ENCODE measurements around the gene PPP1R15B. TPM values are rescaled to one million over a fixed set of nuclear protein-coding genes. Genes with fewer than 3 reads are reported as not detected.

The PPP1R15B gene
- total RNA-seq, 1 donor from 2014 or later: 42.1 TPM

- no peak for TF ChIP-seq CTCF (IDR thresholded peaks at IDR 0.05; ENCODE audit: insufficient read depth, low read length, poor library complexity, severe bottlenecking)
- Histone ChIP-seq H3K36me3 (ENCODE audit: control insufficient read depth, insufficient read depth, low read length) (no peaks in the 10 kb centered on the region), H3K4me3 (ENCODE audit: low read depth, low read length) (peak overlapping the region; percentile 48), H3K27me3 (ENCODE audit: control insufficient read depth, insufficient read depth, low read length) (no peaks in the 10 kb centered on the region)
- no peak for DNase-seq (ENCODE audit: low read depth)
Observed at GRCh38 chr1:204376919-204377799, 34.5 kb downstream of the PPP1R15B start.

- no peaks in the 10 kb centered on the region for H3K36me3 ChIP-seq (ENCODE audit: control insufficient read depth, insufficient read depth, low read length)
- no peak for TF ChIP-seq CTCF (IDR thresholded peaks at IDR 0.05; ENCODE audit: insufficient read depth, low read length, poor library complexity, severe bottlenecking)
- no peak for DNase-seq (ENCODE audit: low read depth)
- no peaks in the 10 kb centered on the region for H3K27me3 ChIP-seq (ENCODE audit: control insufficient read depth, insufficient read depth, low read length)
- no peak overlapping the region for H3K4me3 ChIP-seq (ENCODE audit: low read depth, low read length)
Observed at GRCh38 chr1:204376465-204376864, 35.2 kb downstream of the PPP1R15B start.

DNA sequence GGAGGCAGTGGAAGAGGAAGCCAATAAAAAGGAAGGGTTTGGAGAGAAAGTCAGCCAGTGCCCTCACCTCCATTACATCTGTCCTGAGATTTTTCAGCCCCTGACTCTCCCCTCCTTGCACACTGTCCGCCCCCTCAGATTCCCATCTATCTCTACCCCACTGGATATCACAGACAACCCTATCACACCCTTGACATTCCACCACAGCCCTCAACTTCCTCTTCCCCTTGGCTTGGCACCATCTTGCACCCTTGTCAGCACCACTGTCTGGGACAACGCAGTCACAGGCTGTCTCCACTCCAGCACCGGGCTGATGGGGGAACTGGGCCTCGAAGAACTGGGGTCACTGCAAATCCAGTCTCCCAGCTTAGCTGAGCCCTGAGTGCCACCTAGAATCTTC, 37.7 kb downstream of the PPP1R15B start:
- Histone ChIP-seq H3K36me3 (ENCODE audit: control insufficient read depth, insufficient read depth, low read length) (no peaks in the 10 kb centered on the region), H3K27me3 (ENCODE audit: control insufficient read depth, insufficient read depth, low read length) (no peaks in the 10 kb centered on the region), H3K4me3 (ENCODE audit: low read depth, low read length) (no peak overlapping the region)
- no peak for DNase-seq (ENCODE audit: low read depth)
- TF ChIP-seq CTCF (IDR thresholded peaks at IDR 0.05; ENCODE audit: insufficient read depth, low read length, poor library complexity, severe bottlenecking): no peak

- H3K27me3 ChIP-seq (ENCODE audit: control insufficient read depth, insufficient read depth, low read length): no peaks in the 10 kb centered on the region
Observed at GRCh38 chr1:204370176-204370575, 41.4 kb downstream of the PPP1R15B start.

DNA sequence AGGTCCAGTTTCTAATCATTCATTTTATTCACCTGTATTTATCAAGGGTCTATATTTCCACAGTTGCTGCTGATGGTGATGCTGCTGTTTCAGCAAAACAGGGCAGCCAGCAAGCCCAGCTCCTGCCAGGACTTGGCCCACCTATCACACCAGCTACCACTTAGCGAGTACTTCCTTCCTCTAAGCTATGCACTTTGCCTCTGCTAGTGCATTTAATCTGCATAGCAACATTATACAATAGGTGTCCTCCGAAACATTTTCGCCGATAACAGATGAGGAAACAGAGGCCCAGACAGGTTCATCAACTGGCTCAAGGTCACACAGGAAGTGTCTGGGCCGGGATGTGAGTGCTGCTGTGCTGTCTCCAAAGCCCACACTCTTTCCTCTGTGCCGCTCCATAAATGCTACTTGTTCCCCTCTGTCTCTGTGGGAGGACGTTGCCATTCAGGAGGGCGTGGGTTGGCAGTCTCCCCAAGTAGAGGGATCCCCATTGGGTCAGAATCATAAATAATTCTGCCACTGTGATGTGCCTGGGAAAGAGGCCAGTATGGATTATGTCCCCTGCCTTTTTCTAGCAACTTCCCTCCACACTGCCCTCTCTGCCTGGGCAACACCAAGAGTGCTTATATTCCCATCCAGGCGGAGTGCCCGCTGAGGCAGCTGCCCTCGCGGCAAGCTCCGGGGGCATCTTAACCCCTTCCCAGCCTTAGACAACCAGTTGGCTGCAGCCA, 42.5 kb downstream of the PPP1R15B start:
- no peak for DNase-seq (ENCODE audit: low read depth)
- Histone ChIP-seq H3K4me3 (ENCODE audit: low read depth, low read length) (no peak overlapping the region), H3K27me3 (ENCODE audit: control insufficient read depth, insufficient read depth, low read length) (no peaks in the 10 kb centered on the region), H3K36me3 (ENCODE audit: control insufficient read depth, insufficient read depth, low read length) (no peaks in the 10 kb centered on the region)
- no peak for TF ChIP-seq CTCF (IDR thresholded peaks at IDR 0.05; ENCODE audit: insufficient read depth, low read length, poor library complexity, severe bottlenecking)

More at GRCh38 chr1:204370176-204370575, 41.4 kb downstream of the PPP1R15B start:
- H3K4me3 ChIP-seq (ENCODE audit: low read depth, low read length): no peak overlapping the region
- DNase-seq (ENCODE audit: low read depth): no peak
- H3K36me3 ChIP-seq (ENCODE audit: control insufficient read depth, insufficient read depth, low read length): no peaks in the 10 kb centered on the region
- no peak for TF ChIP-seq CTCF (IDR thresholded peaks at IDR 0.05; ENCODE audit: insufficient read depth, low read length, poor library complexity, severe bottlenecking)
